GM21447 (cell line): ENCODE data around the gene VPS13A.
"Not testable (repeated sequence)": the region's sequence is repeated elsewhere in the genome, so short reads cannot be mapped to it uniquely, and the experiment has no call there.

Experiments
- ATAC-seq: cut with Tn5 transposase; IDR thresholded peaks from one replicate; pipeline ENCODE4 v1.9.1; 2021; ENCODE audit not compliant: unreplicated experiment

The VPS13A gene

GRCh38 chr9:77180056-77180455 lies 2.7 kb downstream of the VPS13A start:
- ATAC-seq, result no peak

- ATAC-seq, result no peak
Measured at GRCh38 chr9:77183581-77183980, 6.2 kb downstream of the VPS13A start.

- no peak for ATAC-seq
Measured at GRCh38 chr9:77188242-77188641, 10.9 kb downstream of the VPS13A start.

- no peak for ATAC-seq
Measured at GRCh38 chr9:77194423-77194822, 17.1 kb downstream of the VPS13A start.

GRCh38 chr9:77210116-77210515 lies 32.8 kb downstream of the VPS13A start:
- ATAC-seq, result no peak

GRCh38 chr9:77211561-77211960 lies 34.2 kb downstream of the VPS13A start:
- no peak for ATAC-seq

GRCh38 chr9:77212801-77213200 lies 35.5 kb downstream of the VPS13A start:
- ATAC-seq, result no peak

- ATAC-seq, result no peak
Measured at GRCh38 chr9:77215874-77216273, 38.5 kb downstream of the VPS13A start.

- no peak for ATAC-seq
Measured at GRCh38 chr9:77218612-77219011, 41.3 kb downstream of the VPS13A start.

GRCh38 chr9:77221431-77221830 lies 44.1 kb downstream of the VPS13A start:
- no peak for ATAC-seq

- ATAC-seq, result no peak
Measured at GRCh38 chr9:77224746-77225312, 47.5 kb downstream of the VPS13A start.

GRCh38 chr9:77236693-77237092 lies 59.4 kb downstream of the VPS13A start:
- ATAC-seq, result no peak

- no peak for ATAC-seq
Measured at GRCh38 chr9:77237896-77238295, 60.6 kb downstream of the VPS13A start.

- ATAC-seq, result no peak
Measured at GRCh38 chr9:77251050-77251449, 73.7 kb downstream of the VPS13A start.

- no peak for ATAC-seq
Measured at GRCh38 chr9:77257275-77257674, 79.9 kb downstream of the VPS13A start.

GRCh38 chr9:77261605-77262004 lies 84.3 kb downstream of the VPS13A start:
- ATAC-seq, result no peak

- not testable (repeated sequence) for ATAC-seq
Measured at GRCh38 chr9:77267762-77268161, 90.4 kb downstream of the VPS13A start.

- ATAC-seq, result no peak
Measured at GRCh38 chr9:77271023-77271690, 93.8 kb downstream of the VPS13A start.

GRCh38 chr9:77276799-77277198 lies 99.5 kb downstream of the VPS13A start:
- ATAC-seq, result no peak

GRCh38 chr9:77277719-77278118 lies 100.4 kb downstream of the VPS13A start:
- no peak for ATAC-seq

GRCh38 chr9:77283991-77284390 lies 106.7 kb downstream of the VPS13A start:
- ATAC-seq, result no peak

GRCh38 chr9:77284616-77285015 lies 107.3 kb downstream of the VPS13A start:
- ATAC-seq, result no peak

GRCh38 chr9:77290373-77290772 lies 113.0 kb downstream of the VPS13A start:
- ATAC-seq, result no peak
